HCT116 (cell line): Measurements from ENCODE around the gene TENM3. TPM values are rescaled to one million over a fixed set of nuclear protein-coding genes. Genes with fewer than 3 reads are reported as not detected.

Experiments used
- ATAC-seq: fragments of 200-7000 bp; cut with Tn5 transposase; 2 replicates; pipeline ENCODE4 v1.9.1; 2020; ENCODE audit warnings: mild to moderate bottlenecking, moderate library complexity
- BruUV-seq: library from RNA; stranded (reverse); fragments of 400-500 nt; replicated peaks from 2 replicates; lab custom pipeline; 2021; lab: Mats Ljungman, UMichigan
- CTCF ChIA-PET: fragments of 300-600 bp; sonication (Branson Sonifier 250); formaldehyde crosslinking; loops from one replicate; lab custom pipeline; 2021; ENCODE audit warnings: antibody characterized with exemption; lab: Charles Lee
- POLR2A ChIA-PET: fragments of 300-600, 350-600 bp; sonication (Branson Sonifier 250); formaldehyde crosslinking; loops from one replicate; lab custom pipeline; 2021; ENCODE audit warnings: antibody characterized with exemption; lab: Charles Lee
- RAD21 ChIA-PET, 2 experiments: fragments of 300-600 bp; sonication (Branson Sonifier 250); formaldehyde crosslinking; loops; one replicate each; lab custom pipeline; 2023; ENCODE audit warnings: low total read pairs in 2 of 2; ENCODE audit not compliant: uncharacterized antibody in 2 of 2, unreplicated experiment in 2 of 2, low non-redundant PET in 1 of 2; lab: Charles Lee
- DNase-seq: peaks from one replicate; pipeline ENCODE4 v3.0.0-alpha.2; 2010; ENCODE audit warnings: low read depth, low spot score
- H2AFZ ChIP-seq: fragments of 200-600 bp; shearing (Covaris generic), sonication (generic); 2 replicates; pipeline ENCODE4 v1.6.1; 2017; ENCODE audit warnings: low read depth, mixed run types, mixed read lengths, antibody characterized with exemption, low read length; ENCODE audit not compliant: poor library complexity, severe bottlenecking
- H3K27ac ChIP-seq: 2 replicates; pipeline ENCODE4 v1.5.1; 2012; ENCODE audit warnings: low read depth, low read length
- H3K27me3 ChIP-seq: fragments of 200-600 bp; sonication (generic); 2 replicates; pipeline ENCODE4 v1.6.1; 2016; ENCODE audit warnings: mixed run types, low read length, mixed read lengths; ENCODE audit not compliant: insufficient read depth
- H3K36me3 ChIP-seq, 2 experiments: fragments of 200-500 bp in 1 of 2; fragments of 200-600 bp in 1 of 2; sonication (Bioruptor generic) in 1 of 2; sonication (generic) in 1 of 2; 2 replicates each; pipeline versions ENCODE4 v1.5.1 to v1.6.1; 2014 to 2016; ENCODE audit warnings: low read length in 2 of 2, inconsistent platforms in 1 of 2, mixed read lengths in 1 of 2, mixed run types in 1 of 2; ENCODE audit not compliant: insufficient read depth in 2 of 2, control insufficient read depth in 1 of 2
- H3K4me1 ChIP-seq, 2 experiments: fragments of 200-600 bp in 1 of 2; sonication (generic) in 1 of 2; 2 replicates each; pipeline versions ENCODE4 v1.5.1 to v1.6.1; 2012 to 2017; ENCODE audit warnings: low read length in 2 of 2, inconsistent platforms in 1 of 2, mild to moderate bottlenecking in 1 of 2, mixed read lengths in 1 of 2, mixed run types in 1 of 2, moderate library complexity in 1 of 2; ENCODE audit not compliant: insufficient read depth in 2 of 2, control insufficient read depth in 1 of 2
- H3K4me2 ChIP-seq: fragments of 200-600 bp; sonication (generic); 2 replicates; pipeline ENCODE4 v1.6.1; 2017; ENCODE audit warnings: mixed run types, low read length, mixed read lengths
- H3K4me3 ChIP-seq, 2 experiments: fragments of 200-600 bp in 1 of 2; sonication (generic) in 1 of 2; replicated peaks in 1 of 2; 2 replicates each; pipeline ENCODE4 v1.5.1; 2011 to 2016; ENCODE audit warnings: low read length in 2 of 2, control low read depth in 1 of 2, low read depth in 1 of 2, mild to moderate bottlenecking in 1 of 2, mixed read lengths in 1 of 2, mixed run types in 1 of 2
- H3K79me2 ChIP-seq: fragments of 200-600 bp; sonication (generic); 2 replicates; pipeline ENCODE4 v1.6.1; 2017; ENCODE audit warnings: mild to moderate bottlenecking, mixed run types, low read length, moderate library complexity, mixed read lengths; ENCODE audit not compliant: insufficient read depth
- H3K9ac ChIP-seq: fragments of 200-600 bp; sonication (generic); 2 replicates; pipeline ENCODE4 v1.6.1; 2016; ENCODE audit warnings: low read length, mixed read lengths
- H3K9me2 ChIP-seq: fragments of 200-600 bp; sonication (generic), shearing (Covaris generic); 2 replicates; pipeline ENCODE4 v1.6.1; 2017; ENCODE audit warnings: mixed run types, mild to moderate bottlenecking, moderate library complexity; ENCODE audit not compliant: insufficient read depth
- H3K9me3 ChIP-seq, 2 experiments: fragments of 200-500 bp in 1 of 2; fragments of 200-600 bp in 1 of 2; sonication (Bioruptor generic) in 1 of 2; sonication (generic) in 1 of 2; 2 replicates each; pipeline ENCODE4 v1.6.1; 2014 to 2017; ENCODE audit warnings: low read length in 2 of 2, mixed read lengths in 2 of 2, inconsistent platforms in 1 of 2, low read depth in 1 of 2, mild to moderate bottlenecking in 1 of 2, mixed run types in 1 of 2, moderate library complexity in 1 of 2; ENCODE audit not compliant: control insufficient read depth in 1 of 2, insufficient read depth in 1 of 2
- H4K20me1 ChIP-seq: fragments of 200-600 bp; sonication (generic), shearing (Covaris generic); 2 replicates; pipeline ENCODE4 v1.6.1; 2017; ENCODE audit warnings: mixed run types, mild to moderate bottlenecking, moderate library complexity; ENCODE audit not compliant: insufficient read depth
- CBX3 ChIP-seq: IDR thresholded peaks from 2 replicates; pipeline ENCODE4 v1.6.1; 2012; ENCODE audit warnings: low read depth
- EGR1 ChIP-seq: IDR thresholded peaks from 2 replicates; pipeline ENCODE4 v1.6.1; 2012; ENCODE audit warnings: low read depth
- ELF1 ChIP-seq: IDR thresholded peaks from 2 replicates; pipeline ENCODE4 v1.6.1; 2012; ENCODE audit warnings: low read depth, borderline replicate concordance
- EZH2 ChIP-seq: fragments of 200-600 bp; sonication (generic); IDR thresholded peaks from 2 replicates; pipeline ENCODE4 v1.6.1; 2017; ENCODE audit warnings: antibody characterized with exemption, mixed run types
- FOSL1 ChIP-seq: IDR thresholded peaks from 2 replicates; pipeline ENCODE4 v1.6.1; 2012; ENCODE audit warnings: low read depth
- JUND ChIP-seq: IDR thresholded peaks from 2 replicates; pipeline ENCODE4 v1.6.1; 2012
- POLR2A ChIP-seq: IDR thresholded peaks from 2 replicates; pipeline ENCODE4 v1.7.0; 2011; ENCODE audit warnings: borderline replicate concordance; ENCODE audit not compliant: insufficient read depth, insufficient read length; ENCODE audit errors: extremely low read depth
- POLR2AphosphoS5 ChIP-seq: IDR thresholded peaks from 2 replicates; pipeline ENCODE4 v1.6.1; 2011; ENCODE audit warnings: mild to moderate bottlenecking, low read depth, low read length, moderate library complexity
- RAD21 ChIP-seq: IDR thresholded peaks from 2 replicates; pipeline ENCODE4 v1.6.1; 2012; ENCODE audit warnings: low read depth, mild to moderate bottlenecking
- SIN3A ChIP-seq: IDR thresholded peaks from 2 replicates; pipeline ENCODE4 v1.6.1; 2012; ENCODE audit warnings: low read depth
- SP1 ChIP-seq: IDR thresholded peaks from 2 replicates; pipeline ENCODE4 v1.6.1; 2012; ENCODE audit warnings: low read depth
- SRF ChIP-seq: IDR thresholded peaks from 2 replicates; pipeline ENCODE4 v1.6.1; 2012; ENCODE audit warnings: low read depth
- TCF7L2 ChIP-seq: IDR thresholded peaks from 2 replicates; pipeline ENCODE4 v1.7.0; 2011; ENCODE audit warnings: borderline replicate concordance, inconsistent platforms; ENCODE audit not compliant: insufficient read depth, insufficient read length; ENCODE audit errors: extremely low read depth
- YY1 ChIP-seq: IDR thresholded peaks from 2 replicates; pipeline ENCODE4 v1.6.1; 2011; ENCODE audit warnings: low read length, low read depth, moderate library complexity, mild to moderate bottlenecking; ENCODE audit not compliant: insufficient replicate concordance; ENCODE audit errors: extremely low read depth
- ZFX ChIP-seq: fragments of 450-650 bp; IDR thresholded peaks from 2 replicates; pipeline ENCODE4 v1.6.1; 2017
- intact Hi-C: fragments of 100-400 bp; cut with micrococcal nuclease; formaldehyde crosslinking; loops from 2 replicates; pipeline ENCODE4 v1.10.0; 2022
- total RNA-seq: library from RNA; stranded (reverse); gene quantifications from one replicate; pipeline ENCODE4 v1.2.1, GENCODE V29; 2021; ENCODE audit not compliant: unreplicated experiment
- TF ChIP-seq, protein P1 (sequence below): IDR thresholded peaks from 2 replicates; pipeline ENCODE4 v1.6.1; 2011; ENCODE audit warnings: mild to moderate bottlenecking, low read length, moderate library complexity; ENCODE audit not compliant: insufficient replicate concordance; ENCODE audit errors: extremely low read depth
- TF ChIP-seq, protein P2 (sequence below): IDR thresholded peaks from 2 replicates; pipeline ENCODE4 v1.6.1; 2012; ENCODE audit warnings: low read depth

Gene TENM3
- total RNA-seq, 1 experiment from 2014 or later: 0.54 TPM

DNA sequence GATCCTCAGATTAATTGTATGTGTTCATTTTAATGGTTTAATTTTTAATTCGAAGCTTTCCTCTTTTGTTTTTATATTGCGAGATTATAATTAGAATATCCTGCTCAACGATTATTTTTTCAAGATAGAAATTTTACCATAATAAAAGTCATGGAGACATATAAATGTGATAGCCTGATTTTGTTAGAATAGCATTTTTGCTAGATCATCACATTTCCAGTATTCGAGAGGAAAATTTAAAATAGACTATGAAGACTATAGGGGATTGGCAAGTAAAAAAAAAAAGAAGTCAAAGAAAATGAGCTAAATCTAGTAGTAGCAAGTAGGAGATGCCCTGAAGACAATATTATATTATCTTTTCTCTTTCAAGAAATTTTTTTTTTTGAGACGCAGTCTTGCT is 60.6 kb downstream of the TENM3 start:
- ChIA-PET POLR2A (no interaction called here), CTCF (no interaction called here), RAD21 (no interaction called here)
- intact Hi-C loops: no loop called here
- Histone ChIP-seq H3K4me2 (no peak overlapping the region), H3K9me2 (no peaks in the 10 kb centered on the region), H3K79me2 (no peaks in the 10 kb centered on the region), H3K9ac (no peak overlapping the region), H3K27me3 (0 out of 2 replicates have a peak, but pooled peaks cover 3% of the 10 kb centered on the region), H3K36me3 (no peaks in the 10 kb centered on the region), H3K4me3 (no peak overlapping the region), H3K9me3 (no peaks in the 10 kb centered on the region), H4K20me1 (no peaks in the 10 kb centered on the region), H3K4me1 (0 out of 4 replicates have a peak, but pooled peaks cover 0 to 4% of the 10 kb centered on the region in 2 experiments), H3K27ac (no peak overlapping the region), H2AFZ (no peak overlapping the region)
- no peak for DNase-seq
- TF ChIP-seq ZFX: no peak
- TF ChIP-seq RAD21: no peak
- TF ChIP-seq EZH2: no peak
- TF ChIP-seq EGR1: no peak
- no peak for TF ChIP-seq SRF
- TF ChIP-seq FOSL1: no peak
- TF ChIP-seq JUND: no peak
- no peak for TF ChIP-seq POLR2A
- no peak for TF ChIP-seq SP1
- no peak for TF ChIP-seq SIN3A
- TF ChIP-seq ELF1: no peak
- no peak for TF ChIP-seq TCF7L2
- TF ChIP-seq CBX3: no peak
- TF ChIP-seq, protein P1, sequence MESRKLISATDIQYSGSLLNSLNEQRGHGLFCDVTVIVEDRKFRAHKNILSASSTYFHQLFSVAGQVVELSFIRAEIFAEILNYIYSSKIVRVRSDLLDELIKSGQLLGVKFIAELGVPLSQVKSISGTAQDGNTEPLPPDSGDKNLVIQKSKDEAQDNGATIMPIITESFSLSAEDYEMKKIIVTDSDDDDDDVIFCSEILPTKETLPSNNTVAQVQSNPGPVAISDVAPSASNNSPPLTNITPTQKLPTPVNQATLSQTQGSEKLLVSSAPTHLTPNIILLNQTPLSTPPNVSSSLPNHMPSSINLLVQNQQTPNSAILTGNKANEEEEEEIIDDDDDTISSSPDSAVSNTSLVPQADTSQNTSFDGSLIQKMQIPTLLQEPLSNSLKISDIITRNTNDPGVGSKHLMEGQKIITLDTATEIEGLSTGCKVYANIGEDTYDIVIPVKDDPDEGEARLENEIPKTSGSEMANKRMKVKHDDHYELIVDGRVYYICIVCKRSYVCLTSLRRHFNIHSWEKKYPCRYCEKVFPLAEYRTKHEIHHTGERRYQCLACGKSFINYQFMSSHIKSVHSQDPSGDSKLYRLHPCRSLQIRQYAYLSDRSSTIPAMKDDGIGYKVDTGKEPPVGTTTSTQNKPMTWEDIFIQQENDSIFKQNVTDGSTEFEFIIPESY: no peak
- no peak for TF ChIP-seq YY1
- TF ChIP-seq POLR2AphosphoS5: no peak
- TF ChIP-seq, protein P2, sequence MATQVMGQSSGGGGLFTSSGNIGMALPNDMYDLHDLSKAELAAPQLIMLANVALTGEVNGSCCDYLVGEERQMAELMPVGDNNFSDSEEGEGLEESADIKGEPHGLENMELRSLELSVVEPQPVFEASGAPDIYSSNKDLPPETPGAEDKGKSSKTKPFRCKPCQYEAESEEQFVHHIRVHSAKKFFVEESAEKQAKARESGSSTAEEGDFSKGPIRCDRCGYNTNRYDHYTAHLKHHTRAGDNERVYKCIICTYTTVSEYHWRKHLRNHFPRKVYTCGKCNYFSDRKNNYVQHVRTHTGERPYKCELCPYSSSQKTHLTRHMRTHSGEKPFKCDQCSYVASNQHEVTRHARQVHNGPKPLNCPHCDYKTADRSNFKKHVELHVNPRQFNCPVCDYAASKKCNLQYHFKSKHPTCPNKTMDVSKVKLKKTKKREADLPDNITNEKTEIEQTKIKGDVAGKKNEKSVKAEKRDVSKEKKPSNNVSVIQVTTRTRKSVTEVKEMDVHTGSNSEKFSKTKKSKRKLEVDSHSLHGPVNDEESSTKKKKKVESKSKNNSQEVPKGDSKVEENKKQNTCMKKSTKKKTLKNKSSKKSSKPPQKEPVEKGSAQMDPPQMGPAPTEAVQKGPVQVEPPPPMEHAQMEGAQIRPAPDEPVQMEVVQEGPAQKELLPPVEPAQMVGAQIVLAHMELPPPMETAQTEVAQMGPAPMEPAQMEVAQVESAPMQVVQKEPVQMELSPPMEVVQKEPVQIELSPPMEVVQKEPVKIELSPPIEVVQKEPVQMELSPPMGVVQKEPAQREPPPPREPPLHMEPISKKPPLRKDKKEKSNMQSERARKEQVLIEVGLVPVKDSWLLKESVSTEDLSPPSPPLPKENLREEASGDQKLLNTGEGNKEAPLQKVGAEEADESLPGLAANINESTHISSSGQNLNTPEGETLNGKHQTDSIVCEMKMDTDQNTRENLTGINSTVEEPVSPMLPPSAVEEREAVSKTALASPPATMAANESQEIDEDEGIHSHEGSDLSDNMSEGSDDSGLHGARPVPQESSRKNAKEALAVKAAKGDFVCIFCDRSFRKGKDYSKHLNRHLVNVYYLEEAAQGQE: no peak
- no peak for ATAC-seq
- no TSS peak for BruUV-seq
